ENCODE measurements around the gene MICAL2. TPM values are rescaled to one million over a fixed set of nuclear protein-coding genes. Genes with fewer than 3 reads are reported as not detected.

MICAL2 gene
- polyA plus RNA-seq, 2 of the 4 experiments (the other 2 are of a cell fraction), result 39.8 to 42.1 TPM

DNA sequence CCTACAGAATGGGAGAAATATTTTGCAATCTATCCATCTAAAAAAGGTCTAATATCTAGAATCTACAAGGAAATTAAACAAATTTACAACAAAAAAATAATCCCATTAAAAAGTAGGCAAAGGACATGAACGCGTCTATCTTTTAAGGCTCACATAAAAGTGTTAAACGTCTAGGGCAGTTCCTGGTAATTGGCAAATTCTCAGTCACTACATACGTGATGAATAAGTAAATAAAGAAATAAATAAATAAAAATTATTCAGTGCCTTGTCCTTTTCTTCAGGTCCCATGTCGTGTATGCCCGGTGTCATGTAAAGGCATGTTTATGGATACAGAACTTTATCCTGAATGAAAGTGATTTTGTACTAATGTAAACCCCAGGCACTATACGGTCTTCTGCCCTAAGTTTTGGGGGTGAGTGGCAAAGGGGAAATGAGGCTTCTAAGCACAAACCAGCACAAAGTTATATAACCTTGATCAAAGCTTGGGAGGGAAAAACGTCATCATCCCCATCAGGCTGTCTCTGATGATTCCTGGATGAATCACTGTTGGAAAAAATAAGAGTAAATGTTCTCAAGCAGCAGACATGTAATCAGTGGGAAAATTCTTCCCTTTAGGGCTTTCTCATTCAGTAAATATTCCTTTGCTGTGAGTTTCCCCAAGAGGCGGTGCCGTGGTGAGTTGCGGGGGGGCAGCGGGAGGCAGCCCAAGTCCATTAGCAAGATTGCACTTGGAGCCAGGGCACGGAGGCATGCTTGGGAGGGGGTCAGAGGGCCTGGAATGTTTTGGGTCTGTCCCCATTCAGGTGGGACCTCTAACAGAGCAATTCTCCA lies 30.4 kb upstream of the MICAL2 start (continued):
- TF ChIP-seq NR3C1 (IDR thresholded peaks at IDR 0.05), result no peak
- no peak for TF ChIP-seq REST (IDR thresholded peaks at IDR 0.05)
- TF ChIP-seq GATA3 (IDR thresholded peaks at IDR 0.05; ENCODE audit: borderline replicate concordance), result peak; percentile 95
- no peak for TF ChIP-seq TFCP2L1 (CRISPR knock-in tag; IDR thresholded peaks at IDR 0.05)
- TF ChIP-seq ZFP36 (IDR thresholded peaks at IDR 0.05; ENCODE audit: borderline replicate concordance, partially characterized antibody), result no peak
- TF ChIP-seq EP300 (IDR thresholded peaks at IDR 0.05), result peak; percentile 94; a peak in 4 of 5 replicates
- TF ChIP-seq HMGXB4 (CRISPR knock-in tag; IDR thresholded peaks at IDR 0.05; ENCODE audit: borderline replicate concordance), result no peak
- no peak for TF ChIP-seq CTCF (IDR thresholded peaks at IDR 0.05)
- no peak for TF ChIP-seq CHD4 (IDR thresholded peaks at IDR 0.05; ENCODE audit: borderline replicate concordance)
- TF ChIP-seq FOXS1 (CRISPR knock-in tag; IDR thresholded peaks at IDR 0.05), result peak; percentile 17; the same call in 1 of the 2 replicates
- peak; percentile 45; the same call in 2 of the 3 replicates for TF ChIP-seq SMC3 (IDR thresholded peaks at IDR 0.05)
- TF ChIP-seq HEYL (CRISPR knock-in tag; IDR thresholded peaks at IDR 0.05), result no peak
- TF ChIP-seq, protein P1, sequence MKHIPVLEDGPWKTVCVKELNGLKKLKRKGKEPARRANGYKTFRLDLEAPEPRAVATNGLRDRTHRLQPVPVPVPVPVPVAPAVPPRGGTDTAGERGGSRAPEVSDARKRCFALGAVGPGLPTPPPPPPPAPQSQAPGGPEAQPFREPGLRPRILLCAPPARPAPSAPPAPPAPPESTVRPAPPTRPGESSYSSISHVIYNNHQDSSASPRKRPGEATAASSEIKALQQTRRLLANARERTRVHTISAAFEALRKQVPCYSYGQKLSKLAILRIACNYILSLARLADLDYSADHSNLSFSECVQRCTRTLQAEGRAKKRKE (CRISPR knock-in tag; IDR thresholded peaks at IDR 0.05; ENCODE audit: low read depth), result peak; percentile 83; the same call in 1 of the 2 replicates
- TF ChIP-seq FOSB (CRISPR knock-in tag; IDR thresholded peaks at IDR 0.05), result no peak; the same call in 1 of the 2 replicates
- no peak for TF ChIP-seq ZNF302 (CRISPR knock-in tag; IDR thresholded peaks at IDR 0.05)
- TF ChIP-seq USF2 (IDR thresholded peaks at IDR 0.05), result no peak
- no peak; the same call in 1 of the 2 replicates for TF ChIP-seq HOXB5 (CRISPR knock-in tag; IDR thresholded peaks at IDR 0.05)
- no peak for TF ChIP-seq ZC3H11A (IDR thresholded peaks at IDR 0.05)

All from A549 (cell line).